HEK293 (cell line): ENCODE measurements around the gene OBP2A.
A peak's percentile ranks its signal among the peaks of the same experiment; 100 is the strongest.

Experiments
- CTCF ChIA-PET: fragments of 350-600 bp; formaldehyde crosslinking; extraction: SDS; loops from one replicate; lab custom pipeline; 2021; ENCODE audit warnings: antibody characterized with exemption; lab: Yijun Ruan, JAX
- POLR2A ChIA-PET: fragments of 300-600 bp; formaldehyde crosslinking; extraction: SDS; loops from one replicate; lab custom pipeline; 2020; ENCODE audit warnings: antibody characterized with exemption, inconsistent platforms; lab: Yijun Ruan, JAX
- H3K27ac ChIP-seq: fragments of 200-500 bp; sonication (Bioruptor generic); 2 replicates; pipeline ENCODE4 v1.5.1; 2014; ENCODE audit warnings: low read depth, low read length, control low read depth, inconsistent platforms; ENCODE audit errors: extremely low read depth
- H3K36me3 ChIP-seq, 2 experiments: fragments of 200-500 bp in 1 of 2; sonication (Bioruptor generic) in 1 of 2; 1 replicate in 1 of 2; 2 replicates in 1 of 2; pipeline ENCODE4 v1.5.1; 2014 to 2017; ENCODE audit warnings: inconsistent platforms in 2 of 2, low read length in 2 of 2; ENCODE audit not compliant: control insufficient read depth in 2 of 2, insufficient read depth in 1 of 2
- H3K4me1 ChIP-seq: fragments of 200-500 bp; sonication (Bioruptor generic); 2 replicates; pipeline ENCODE4 v1.5.1; 2014; ENCODE audit warnings: mild to moderate bottlenecking, low read length, inconsistent platforms; ENCODE audit not compliant: control insufficient read depth, insufficient read depth
- H3K4me3 ChIP-seq: 2 replicates; pipeline ENCODE4 v1.5.1; 2011; ENCODE audit warnings: low read depth, mild to moderate bottlenecking, control low read depth, low read length, moderate library complexity
- H3K9me3 ChIP-seq: fragments of 200-500 bp; sonication (Bioruptor generic); 2 replicates; pipeline ENCODE4 v1.5.1; 2014; ENCODE audit warnings: low read depth, low read length, inconsistent platforms; ENCODE audit not compliant: control insufficient read depth, insufficient read depth
- EGR2 ChIP-seq: fragments of 450-650 bp; formaldehyde crosslinking; IDR thresholded peaks from 2 replicates; pipeline ENCODE4 v1.5.1; 2016; ENCODE audit warnings: low read depth, missing biosample characterization, missing genetic modification characterization
- INSM2 ChIP-seq: fragments of 450-650 bp; formaldehyde crosslinking; IDR thresholded peaks from 2 replicates; pipeline ENCODE4 v1.5.1; 2016; ENCODE audit warnings: missing biosample characterization, missing genetic modification characterization
- PRDM2 ChIP-seq: fragments of 450-650 bp; formaldehyde crosslinking; IDR thresholded peaks from 2 replicates; pipeline ENCODE4 v1.5.1; 2016; ENCODE audit warnings: missing biosample characterization, missing genetic modification characterization, borderline replicate concordance
- ZBTB17 ChIP-seq: fragments of 450-650 bp; formaldehyde crosslinking; IDR thresholded peaks from 2 replicates; pipeline ENCODE4 v1.5.1; 2016; ENCODE audit warnings: missing biosample characterization, missing genetic modification characterization
- ZBTB20 ChIP-seq: fragments of 450-650 bp; formaldehyde crosslinking; IDR thresholded peaks from 2 replicates; pipeline ENCODE4 v1.5.1; 2016; ENCODE audit warnings: missing biosample characterization, missing genetic modification characterization
- ZFHX2 ChIP-seq: fragments of 450-650 bp; formaldehyde crosslinking; conservative IDR thresholded peaks from 2 replicates; pipeline ENCODE4 v1.5.1; 2016; ENCODE audit warnings: missing biosample characterization, missing genetic modification characterization
- ZFP41 ChIP-seq: fragments of 450-650 bp; formaldehyde crosslinking; IDR thresholded peaks from 2 replicates; pipeline ENCODE4 v1.5.1; 2016; ENCODE audit warnings: missing biosample characterization, missing genetic modification characterization, borderline replicate concordance
- ZNF10 ChIP-seq: fragments of 450-650 bp; formaldehyde crosslinking; IDR thresholded peaks from 2 replicates; pipeline ENCODE4 v1.5.1; 2017; ENCODE audit warnings: missing biosample characterization, missing genetic modification characterization
- ZNF175 ChIP-seq: fragments of 450-650 bp; formaldehyde crosslinking; IDR thresholded peaks from 2 replicates; pipeline ENCODE4 v1.5.1; 2016; ENCODE audit warnings: missing biosample characterization, missing genetic modification characterization
- ZNF184 ChIP-seq: fragments of 450-650 bp; IDR thresholded peaks from 2 replicates; pipeline ENCODE4 v1.5.1; 2018; ENCODE audit warnings: missing biosample characterization, mild to moderate bottlenecking, missing genetic modification characterization
- ZNF19 ChIP-seq: fragments of 450-650 bp; formaldehyde crosslinking; IDR thresholded peaks from 2 replicates; pipeline ENCODE4; 2016; ENCODE audit warnings: missing biosample characterization, missing genetic modification characterization, low read depth
- ZNF202 ChIP-seq: fragments of 450-650 bp; formaldehyde crosslinking; IDR thresholded peaks from 2 replicates; pipeline ENCODE4 v1.5.1; 2016; ENCODE audit warnings: missing biosample characterization, missing genetic modification characterization, borderline replicate concordance
- ZNF292 ChIP-seq: fragments of 450-650 bp; formaldehyde crosslinking; IDR thresholded peaks from 2 replicates; pipeline ENCODE4 v1.5.1; 2016; ENCODE audit warnings: low read depth, missing biosample characterization, missing genetic modification characterization, borderline replicate concordance
- ZNF555 ChIP-seq: fragments of 450-650 bp; formaldehyde crosslinking; conservative IDR thresholded peaks from 2 replicates; pipeline ENCODE4 v1.5.1; 2017; ENCODE audit warnings: missing biosample characterization, mild to moderate bottlenecking, missing genetic modification characterization, inconsistent platforms
- ZNF558 ChIP-seq: fragments of 450-650 bp; formaldehyde crosslinking; IDR thresholded peaks from 2 replicates; pipeline ENCODE4 v1.5.1; 2016; ENCODE audit warnings: missing biosample characterization, missing genetic modification characterization
- ZNF596 ChIP-seq: fragments of 450-650 bp; IDR thresholded peaks from 2 replicates; pipeline ENCODE4 v1.5.0; 2018; ENCODE audit warnings: missing biosample characterization, mild to moderate bottlenecking, missing genetic modification characterization, moderate library complexity
- ZNF791 ChIP-seq: fragments of 450-650 bp; formaldehyde crosslinking; IDR thresholded peaks from 2 replicates; pipeline ENCODE4 v1.5.1; 2016; ENCODE audit warnings: missing biosample characterization, missing genetic modification characterization

Gene OBP2A

GRCh38 chr9:135559606-135560005, 13.7 kb downstream of the OBP2A start:
- Histone ChIP-seq H3K36me3 (no peaks in the 10 kb centered on the region), H3K9me3 (no peaks in the 10 kb centered on the region), H3K27ac (no peak overlapping the region), H3K4me1 (no peaks in the 10 kb centered on the region), H3K4me3 (no peak overlapping the region)
- TF ChIP-seq ZBTB17 (tag by site-specific recombination) = no peak
- TF ChIP-seq ZFP41 (tag by site-specific recombination) = no peak
- no peak for TF ChIP-seq INSM2
- TF ChIP-seq ZBTB20 (tag by site-specific recombination) = no peak
- TF ChIP-seq ZNF558 (tag by site-specific recombination) = no peak
- TF ChIP-seq ZNF175 (tag by site-specific recombination) = no peak
- no peak for TF ChIP-seq ZNF791
- TF ChIP-seq ZNF202 = no peak
- TF ChIP-seq ZNF19 = no peak
- TF ChIP-seq ZNF184 (tag by site-specific recombination) = no peak
- no peak for TF ChIP-seq ZNF596 (tag by site-specific recombination)
- TF ChIP-seq ZNF292 (tag by site-specific recombination) = no peak
- no peak for TF ChIP-seq PRDM2 (tag by site-specific recombination)
- CTCF ChIA-PET = interaction anchor here (0.6 to 0.7 kb wide), 3 partner anchors 55 to 1853 kb away, joined by 3 to 5 read pairs (median 3); no protein-coding TSS in a partner anchor
- POLR2A ChIA-PET = no interaction called here

- TF ChIP-seq ZFHX2 (tag by site-specific recombination) = peak; percentile 87
- TF ChIP-seq ZNF10 (tag by site-specific recombination) = no peak
- TF ChIP-seq ZNF555 (tag by site-specific recombination) = no peak
- TF ChIP-seq EGR2 (tag by site-specific recombination) = peak; percentile 83
- no peaks in the 10 kb centered on the region for H3K36me3 ChIP-seq
- no peak within 1 kb of the TSS for H3K4me3 ChIP-seq
- no peaks in the 10 kb centered on the region for H3K4me1 ChIP-seq
- H3K27ac ChIP-seq = no peak within 1 kb of the TSS
- POLR2A ChIA-PET = no interaction called here
- no peaks in the 10 kb centered on the region for H3K9me3 ChIP-seq
- CTCF ChIA-PET = interaction anchor here (0.5 kb wide), 1 partner anchor 57 kb away, joined by 8 read pairs; no protein-coding TSS in a partner anchor
These were observed 15.7 kb downstream of the OBP2A start, which contains the start of gene PAEP for GRCh38 chr9:135561391-135562234. TSS of gene PAEP (plus strand) at chr9:135561756.
